NCI-H510A treated with DMSO at 0.1 percent for 48 hours (cell line): ENCODE results near the gene ATP8A1.

Experiments used
- DNase-seq: peaks from one replicate; lab custom pipeline; 2025; lab: John Stamatoyannopoulos, UW

Gene ATP8A1

DNA sequence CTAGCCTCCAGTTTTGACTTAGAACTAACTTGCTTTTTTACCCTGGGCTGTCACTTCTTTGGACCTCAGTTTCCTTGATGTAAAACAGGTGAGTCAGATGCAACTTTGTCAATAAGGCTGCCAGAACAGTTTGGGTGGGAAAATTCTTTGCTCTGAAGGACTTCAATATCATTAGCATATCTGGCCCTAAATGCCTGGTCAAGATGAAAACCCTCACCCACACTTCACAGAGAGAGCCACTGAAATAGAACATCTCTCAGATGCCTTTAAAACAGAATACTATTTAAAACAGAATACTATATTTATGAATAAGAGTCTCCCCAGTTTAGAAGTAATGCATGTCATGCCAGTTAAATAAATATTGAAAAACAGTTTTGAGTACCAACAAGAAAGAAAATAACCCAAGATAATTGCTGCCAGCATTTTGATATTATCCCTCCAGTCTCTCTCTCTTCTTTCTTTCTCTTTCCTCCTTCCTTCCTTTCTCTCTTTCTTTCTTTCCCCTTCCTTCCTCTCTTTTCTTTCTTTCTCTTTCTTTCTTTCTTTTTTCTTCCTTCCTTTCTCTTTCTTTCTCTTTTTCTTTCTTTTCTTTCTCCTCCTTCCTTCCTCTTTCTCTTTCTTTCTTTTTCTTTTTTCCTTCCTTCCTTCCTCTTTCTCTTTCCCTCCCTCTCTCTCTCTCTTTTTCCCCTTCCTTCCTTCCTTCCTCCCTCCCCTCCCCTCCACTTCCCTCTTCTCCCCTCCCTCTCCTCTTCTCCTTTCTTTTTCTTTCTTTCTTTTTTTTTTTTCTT is 292.4 kb downstream of the ATP8A1 start:
- DNase-seq, result no peak

DNA sequence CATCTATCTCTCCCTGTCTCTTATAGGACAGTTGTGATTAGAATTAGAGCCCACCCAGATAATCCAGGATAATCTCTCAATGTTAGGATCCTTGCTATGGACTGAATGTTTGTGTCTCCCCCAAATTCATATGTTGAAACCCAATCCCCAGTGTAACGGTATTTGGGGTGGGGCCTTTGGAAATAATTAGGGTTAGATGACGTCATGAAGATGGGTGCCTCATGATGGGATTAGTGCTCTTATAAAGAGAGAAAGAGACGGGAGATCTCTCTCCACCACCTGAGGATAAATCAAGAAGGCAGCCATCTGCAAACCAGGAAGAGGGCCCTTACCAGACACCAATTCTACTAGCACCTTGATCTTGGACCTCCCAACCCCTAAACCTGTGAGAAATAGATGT is 293.3 kb downstream of the ATP8A1 start:
- DNase-seq, result no peak

DNA sequence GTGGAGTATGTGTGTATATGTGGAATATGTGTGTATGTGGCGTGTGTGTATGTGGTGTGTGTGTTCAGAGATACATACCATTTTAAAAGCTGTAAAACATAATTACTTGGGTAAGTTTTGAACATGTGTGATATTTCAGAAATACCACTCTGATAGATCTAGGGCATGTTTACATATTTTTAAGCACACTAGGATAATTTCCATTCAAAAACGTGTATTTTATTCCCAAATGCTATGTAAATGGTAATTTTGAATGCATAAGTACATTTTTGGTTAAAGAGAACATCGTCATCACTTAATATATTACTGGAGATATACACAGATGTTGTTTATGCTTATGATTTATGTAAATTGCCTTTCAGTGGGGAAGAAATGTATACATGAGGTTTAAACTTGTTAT is 294.3 kb downstream of the ATP8A1 start:
- DNase-seq, result no peak

DNA sequence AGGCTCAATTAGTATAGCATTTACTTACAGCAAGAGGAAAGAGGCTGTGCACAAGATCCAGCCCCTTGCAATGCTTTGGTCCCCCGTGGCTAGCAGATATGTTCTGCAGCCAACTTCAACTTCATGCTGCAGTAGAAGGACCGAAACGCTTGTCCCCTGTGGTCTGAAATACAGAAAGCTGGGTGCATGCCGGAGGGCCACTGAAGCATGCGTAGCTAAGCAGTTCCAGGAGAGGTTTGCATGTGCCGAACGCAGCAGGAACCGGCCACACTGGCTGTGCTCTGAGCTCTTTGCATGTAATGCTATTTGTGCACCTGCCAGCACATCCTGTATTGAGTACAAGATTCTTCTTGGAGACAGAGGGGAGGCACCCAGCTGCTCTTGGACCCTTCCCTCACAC is 295.4 kb downstream of the ATP8A1 start:
- no peak for DNase-seq

DNA sequence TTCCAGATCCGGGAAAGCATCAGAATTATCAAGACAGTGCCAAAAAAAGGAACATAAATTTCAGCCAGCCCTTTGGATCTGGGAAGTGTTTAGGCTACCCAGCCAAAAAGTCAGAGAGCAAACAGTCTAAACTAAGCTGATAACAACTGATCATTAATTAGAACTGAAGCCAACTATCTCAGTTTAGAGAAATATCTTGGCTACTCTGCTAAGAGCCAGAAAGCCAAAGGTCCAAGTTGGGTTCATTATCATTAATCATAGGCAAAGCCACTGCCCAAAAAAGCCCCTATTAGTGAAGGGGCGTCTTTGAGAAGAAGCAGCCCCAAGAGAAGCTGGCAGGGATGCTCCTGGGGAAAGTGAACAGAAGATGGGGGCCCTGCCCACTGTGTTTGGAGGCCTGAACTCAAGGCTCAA is 296.6 kb downstream of the ATP8A1 start:
- no peak for DNase-seq

DNA sequence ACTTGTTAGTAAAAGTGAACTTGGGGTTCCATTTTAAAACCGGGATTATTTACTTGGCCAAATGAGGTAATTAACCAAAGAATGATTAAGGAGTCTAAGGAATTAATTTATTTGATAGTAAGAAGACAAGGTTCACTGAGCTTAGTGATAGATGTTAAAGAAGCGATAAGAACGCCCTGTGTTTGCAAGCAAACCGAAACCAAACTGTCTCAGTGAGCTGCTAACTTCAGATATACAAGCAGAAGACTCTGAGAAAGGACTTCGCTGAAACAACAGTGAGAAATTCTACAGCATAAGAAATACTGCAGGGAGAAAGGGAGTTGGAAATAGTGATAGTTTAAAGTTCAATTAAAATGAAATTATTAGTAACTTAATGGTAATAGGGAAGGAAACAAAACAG is 297.2 kb downstream of the ATP8A1 start:
- DNase-seq, result no peak
